IPS DF 6.9 (cell line): ENCODE data around the gene ADRA2C.

Experiments used
- DNase-seq: peaks from one replicate; pipeline ENCODE4 v3.0.0-alpha.2; 2013; ENCODE audit warnings: low read depth, low spot score
- H3K27ac ChIP-seq: one replicate; pipeline ENCODE4 v1.5.1; 2013; ENCODE audit warnings: low read length, control low read depth
- H3K27me3 ChIP-seq: 2 replicates; pipeline ENCODE4 v1.6.1; 2013; ENCODE audit warnings: mild to moderate bottlenecking, low read length; ENCODE audit not compliant: control insufficient read depth, insufficient read depth
- H3K36me3 ChIP-seq: 2 replicates; pipeline ENCODE4 v1.6.1; 2013; ENCODE audit warnings: low read length; ENCODE audit not compliant: control insufficient read depth, insufficient read depth
- H3K4me1 ChIP-seq: 2 replicates; pipeline ENCODE4 v1.6.1; 2013; ENCODE audit warnings: low read length; ENCODE audit not compliant: control insufficient read depth, insufficient read depth
- H3K4me3 ChIP-seq: 2 replicates; pipeline ENCODE4 v1.5.1; 2013; ENCODE audit warnings: mild to moderate bottlenecking, low read length
- H3K9me3 ChIP-seq: 2 replicates; pipeline ENCODE4 v1.6.1; 2013; ENCODE audit warnings: low read length, inconsistent platforms; ENCODE audit not compliant: control insufficient read depth, insufficient read depth
- WGBS: extraction: QIAGEN DNeasy Blood & Tissue Kit; methylation state at CpG from one replicate; pipeline ENCODE4 v1.1.7; 2013; ENCODE audit warnings: mixed read lengths, missing lambda C conversion rate; ENCODE audit not compliant: insufficient read length, insufficient coverage; 5-methylcytosine and 5-hydroxymethylcytosine counted together

ADRA2C gene

DNA sequence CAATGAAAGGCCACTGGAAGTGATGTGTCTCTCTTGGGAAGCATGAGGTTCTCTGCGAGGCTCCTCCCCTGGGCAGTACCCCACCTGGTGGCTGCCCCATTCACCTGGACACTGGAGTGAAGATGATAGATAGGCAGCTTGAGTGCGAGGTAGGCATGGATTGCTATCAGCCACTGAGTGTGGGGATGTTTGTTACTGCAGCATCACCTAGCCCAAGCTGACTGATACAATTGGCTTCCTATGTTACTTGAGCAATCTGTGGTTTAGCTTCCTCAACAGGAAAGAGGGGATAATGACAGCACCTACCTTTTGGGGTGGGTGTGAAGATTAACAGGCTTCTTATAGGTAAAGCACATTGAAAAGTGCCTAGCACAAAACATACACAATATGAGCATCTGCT is 30.8 kb downstream of the ADRA2C start:
- DNase-seq, result no peak
- Histone ChIP-seq H3K27ac (no peak overlapping the region), H3K4me3 (no peak overlapping the region), H3K36me3 (no peaks in the 10 kb centered on the region), H3K9me3 (no peaks in the 10 kb centered on the region), H3K27me3 (no peaks in the 10 kb centered on the region), H3K4me1 (no peaks in the 10 kb centered on the region)
- WGBS, result no CpG with 5 or more reads among the region's 2 CpGs

DNA sequence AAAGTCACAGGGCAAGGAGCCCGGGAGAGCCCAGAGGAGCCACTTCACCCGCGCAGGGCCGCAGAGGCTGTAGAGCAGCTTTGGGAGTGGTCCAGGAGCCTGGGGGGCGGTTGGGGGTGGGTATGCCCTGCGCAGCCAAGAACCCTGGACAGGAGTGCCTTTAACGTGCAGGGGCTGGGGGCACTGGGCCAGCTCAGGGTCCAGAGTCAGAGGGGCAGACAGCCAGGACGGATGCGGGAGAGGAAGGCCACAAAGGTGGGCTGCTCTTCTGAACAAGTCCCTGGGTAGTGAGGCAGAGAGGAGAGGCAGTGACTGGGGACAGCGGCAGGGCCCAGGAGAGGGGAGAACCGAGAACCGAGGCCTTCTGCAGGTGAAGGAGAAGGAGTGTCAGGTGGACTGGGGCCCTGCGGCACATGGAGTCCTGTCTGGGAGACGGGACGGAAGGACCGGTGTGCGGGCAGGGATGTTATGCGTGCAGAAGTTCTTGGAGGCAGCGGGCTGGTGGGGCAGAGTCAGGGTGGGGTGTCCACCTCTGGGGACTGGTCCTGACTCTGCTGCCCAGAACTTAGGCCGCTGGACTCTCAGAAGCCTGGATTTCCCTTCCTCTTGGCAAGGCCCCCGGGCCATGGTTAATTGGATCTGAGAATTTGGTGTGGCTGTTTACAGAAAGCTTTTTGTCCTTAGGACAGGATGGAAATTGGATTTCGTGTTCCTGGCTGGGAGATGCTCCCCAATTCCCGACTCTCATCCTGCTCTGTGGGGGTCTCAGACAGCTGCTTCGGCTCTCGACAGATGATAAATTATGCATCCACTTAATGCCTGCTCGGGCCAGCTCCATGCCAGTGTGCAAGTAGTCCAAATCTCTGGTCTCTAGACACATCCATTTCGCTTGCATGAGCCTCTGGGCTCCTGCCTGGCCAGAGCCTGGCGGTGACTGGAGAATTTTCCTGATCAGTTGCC is 31.9 kb downstream of the ADRA2C start:
- no peak overlapping the region for H3K27ac ChIP-seq
- H3K4me1 ChIP-seq, result peaks cover 3% of the 10 kb centered on the region; the same call in 1 of the 2 replicates
- no peak overlapping the region for H3K4me3 ChIP-seq
- H3K27me3 ChIP-seq, result no peaks in the 10 kb centered on the region
- H3K9me3 ChIP-seq, result no peaks in the 10 kb centered on the region
- no peaks in the 10 kb centered on the region for H3K36me3 ChIP-seq
- no CpG with 5 or more reads among the region's 28 CpGs for WGBS
- no peak for DNase-seq

DNA sequence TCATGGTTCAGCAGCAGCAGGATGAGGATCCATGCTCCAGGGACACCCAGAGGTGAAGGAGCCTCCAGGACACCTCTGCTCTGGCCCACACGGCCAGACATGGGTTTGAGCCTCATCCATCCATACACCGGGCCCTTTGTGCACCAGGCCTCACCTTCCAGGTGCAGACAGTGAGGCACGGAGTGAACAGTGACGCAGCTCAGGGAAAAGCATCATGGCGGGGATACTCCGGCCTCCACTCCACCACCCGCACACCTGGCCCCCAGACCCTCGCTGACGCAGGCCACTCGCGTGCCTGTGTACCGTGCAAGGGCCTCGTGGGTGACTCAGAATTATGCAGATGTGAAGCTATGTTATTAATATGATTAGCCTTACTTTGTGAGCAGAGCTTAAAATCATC is 33.3 kb downstream of the ADRA2C start:
- Histone ChIP-seq H3K36me3 (no peaks in the 10 kb centered on the region), H3K4me3 (no peak overlapping the region), H3K27ac (no peak overlapping the region), H3K4me1 (peaks cover 5% of the 10 kb centered on the region; the same call in 1 of the 2 replicates), H3K27me3 (no peaks in the 10 kb centered on the region), H3K9me3 (no peaks in the 10 kb centered on the region)
- no peak for DNase-seq
- no CpG with 5 or more reads among the region's 13 CpGs for WGBS

DNA sequence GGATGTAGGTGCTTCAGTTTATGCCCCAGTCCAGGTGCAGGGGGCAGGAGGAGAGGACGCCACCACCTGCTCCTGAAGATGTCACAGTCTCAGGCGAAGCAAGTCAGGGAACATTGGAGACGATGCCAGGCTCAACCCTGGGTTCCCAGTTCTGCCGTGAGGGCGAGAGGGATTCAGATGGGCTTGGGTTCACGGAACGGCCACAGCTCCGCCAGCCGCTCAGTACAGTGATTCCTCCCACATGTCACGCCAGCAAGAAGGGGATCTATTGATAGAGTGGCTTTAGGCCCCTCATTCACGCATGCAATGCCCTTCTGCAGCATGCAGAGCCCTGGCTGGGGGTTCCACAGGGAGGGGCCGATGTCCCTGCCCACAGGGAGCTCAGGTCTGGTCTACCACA is 34.2 kb downstream of the ADRA2C start:
- peaks cover 5% of the 10 kb centered on the region; the same call in 1 of the 2 replicates for H3K4me1 ChIP-seq
- no peak overlapping the region for H3K27ac ChIP-seq
- no peak overlapping the region for H3K4me3 ChIP-seq
- no peaks in the 10 kb centered on the region for H3K27me3 ChIP-seq
- DNase-seq, result no peak
- WGBS, result no CpG with 5 or more reads among the region's 12 CpGs
- no peaks in the 10 kb centered on the region for H3K9me3 ChIP-seq
- no peaks in the 10 kb centered on the region for H3K36me3 ChIP-seq

DNA sequence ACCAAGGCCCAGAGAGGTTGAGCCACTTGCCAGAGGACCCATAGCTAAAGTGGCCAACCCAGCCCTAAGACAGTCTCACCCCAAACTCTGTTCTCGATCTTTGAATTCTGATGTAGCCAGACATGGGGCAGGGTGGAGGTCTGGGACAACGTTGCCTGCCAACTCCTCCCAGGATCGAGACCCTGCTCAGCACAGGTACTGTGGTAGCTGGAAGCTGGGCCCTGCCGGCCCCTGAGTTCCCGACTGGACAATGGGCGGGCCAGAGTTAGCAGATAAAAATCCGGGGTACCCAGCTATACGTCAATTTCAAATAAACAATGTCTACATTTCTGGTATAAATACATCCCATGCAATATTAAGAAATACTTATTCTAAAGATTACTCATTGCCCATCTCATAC is 35.3 kb downstream of the ADRA2C start:
- Histone ChIP-seq H3K27ac (no peak overlapping the region), H3K4me1 (peaks cover 5% of the 10 kb centered on the region; the same call in 1 of the 2 replicates), H3K9me3 (no peaks in the 10 kb centered on the region), H3K36me3 (no peaks in the 10 kb centered on the region), H3K27me3 (no peaks in the 10 kb centered on the region), H3K4me3 (no peak overlapping the region)
- WGBS, result no CpG with 5 or more reads among the region's 8 CpGs
- no peak for DNase-seq

DNA sequence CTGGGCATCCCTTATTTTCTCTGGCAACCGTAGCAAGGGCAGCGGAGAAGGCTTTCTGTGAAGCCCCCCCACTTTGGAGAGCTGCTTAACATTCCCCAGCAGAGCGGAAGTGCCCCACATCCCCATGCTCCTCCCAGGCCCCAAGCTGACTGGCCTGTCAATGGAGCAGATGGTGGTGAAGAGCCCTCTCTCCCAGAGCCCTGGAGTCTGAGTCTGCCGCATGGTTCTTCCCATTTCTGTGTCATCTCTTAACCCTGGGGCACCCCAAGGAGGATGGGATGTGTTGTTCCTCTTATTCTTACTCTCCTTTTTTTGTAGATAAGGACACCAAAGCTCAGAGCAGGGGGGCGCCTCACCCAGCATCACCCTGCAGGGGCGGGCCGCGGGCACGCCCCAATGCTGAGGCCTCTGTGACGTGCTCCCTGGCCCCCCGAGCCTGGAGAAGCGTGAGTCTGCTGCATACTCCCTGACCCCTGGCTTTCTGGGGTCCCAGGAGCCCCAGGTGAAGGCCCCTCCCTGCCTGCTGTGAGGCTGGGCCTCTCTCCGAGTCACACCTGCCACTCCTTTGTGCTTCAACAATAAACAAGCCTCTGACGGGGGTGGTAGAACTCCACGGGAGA is 35.9 kb downstream of the ADRA2C start:
- no peak overlapping the region for H3K27ac ChIP-seq
- no CpG with 5 or more reads among the region's 15 CpGs for WGBS
- H3K36me3 ChIP-seq, result no peaks in the 10 kb centered on the region
- no peaks in the 10 kb centered on the region for H3K27me3 ChIP-seq
- H3K4me3 ChIP-seq, result no peak overlapping the region
- no peak for DNase-seq
- no peaks in the 10 kb centered on the region for H3K9me3 ChIP-seq
- peaks cover 5% of the 10 kb centered on the region; the same call in 1 of the 2 replicates for H3K4me1 ChIP-seq

DNA sequence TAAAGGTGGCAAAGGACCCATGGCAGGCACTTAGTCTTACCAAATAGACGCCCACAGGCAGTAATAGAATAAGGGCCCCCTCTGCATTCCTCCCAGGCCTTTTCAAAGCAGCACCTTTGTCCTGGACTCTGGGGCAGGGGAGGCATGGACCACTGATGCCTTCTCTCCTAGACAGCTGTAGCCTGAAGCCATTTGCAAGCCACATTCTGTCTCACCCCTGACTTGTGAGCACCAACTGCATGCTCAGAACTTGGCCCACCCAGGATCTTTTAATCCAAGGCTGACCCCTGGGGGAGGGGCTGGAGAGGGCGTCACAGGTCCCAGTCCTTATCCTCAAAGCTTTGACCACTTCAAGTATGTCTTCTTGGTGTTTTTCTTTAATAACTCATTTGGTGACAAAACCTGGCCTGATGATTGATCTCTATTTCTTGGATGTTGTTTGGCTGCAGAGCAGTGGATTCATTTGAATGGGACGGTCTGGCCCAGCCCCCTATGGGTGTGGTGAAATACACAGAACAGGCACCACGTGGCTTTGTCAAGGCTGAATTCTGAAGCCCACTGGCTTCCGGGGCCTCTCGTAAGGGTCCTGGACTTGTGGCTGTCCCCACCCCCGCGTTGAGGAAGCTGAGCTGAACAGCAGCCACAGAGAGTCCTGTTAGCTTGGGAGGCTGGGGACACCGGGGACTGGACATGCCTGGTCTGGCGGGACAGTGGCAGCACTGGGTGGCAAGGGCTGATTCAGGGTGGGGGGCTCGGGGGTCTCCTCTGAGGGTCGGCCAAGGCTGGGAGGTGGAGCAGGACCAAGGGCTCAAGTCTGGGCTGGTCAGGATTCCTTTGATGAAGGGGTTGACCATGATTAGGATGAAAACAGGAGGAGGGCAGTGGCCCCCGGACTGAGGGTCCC is 36.6 kb downstream of the ADRA2C start:
- H3K4me3 ChIP-seq, result no peak overlapping the region
- H3K9me3 ChIP-seq, result no peaks in the 10 kb centered on the region
- DNase-seq, result no peak
- no CpG with 5 or more reads among the region's 13 CpGs for WGBS
- peaks cover 5% of the 10 kb centered on the region for H3K4me1 ChIP-seq
- no peaks in the 10 kb centered on the region for H3K27me3 ChIP-seq
- no peak overlapping the region for H3K27ac ChIP-seq
- H3K36me3 ChIP-seq, result no peaks in the 10 kb centered on the region

DNA sequence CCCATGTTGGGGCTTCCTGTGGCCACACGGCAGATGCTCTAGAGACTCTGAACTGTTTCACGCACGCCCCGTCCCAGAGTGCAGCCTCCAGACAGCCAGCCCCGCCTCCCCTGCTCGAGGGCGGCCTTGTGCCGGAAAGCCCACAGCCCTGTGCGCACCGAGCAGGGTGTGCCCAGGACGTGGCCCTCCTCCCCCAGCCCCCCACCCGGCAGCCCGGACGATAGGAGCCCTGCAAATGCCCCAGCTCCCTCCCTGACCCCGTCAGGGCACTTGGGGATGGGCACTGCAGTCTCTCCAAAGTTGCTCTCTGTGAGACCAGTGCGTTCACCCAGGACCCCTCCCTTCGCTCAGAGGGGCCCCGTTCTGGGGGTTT is 37.3 kb downstream of the ADRA2C start:
- no peaks in the 10 kb centered on the region for H3K27me3 ChIP-seq
- H3K9me3 ChIP-seq, result no peaks in the 10 kb centered on the region
- H3K4me3 ChIP-seq, result no peak overlapping the region
- WGBS, result no CpG with 5 or more reads among the region's 18 CpGs
- no peak for DNase-seq
- H3K4me1 ChIP-seq, result peaks cover 5% of the 10 kb centered on the region
- H3K27ac ChIP-seq, result no peak overlapping the region
- no peaks in the 10 kb centered on the region for H3K36me3 ChIP-seq

DNA sequence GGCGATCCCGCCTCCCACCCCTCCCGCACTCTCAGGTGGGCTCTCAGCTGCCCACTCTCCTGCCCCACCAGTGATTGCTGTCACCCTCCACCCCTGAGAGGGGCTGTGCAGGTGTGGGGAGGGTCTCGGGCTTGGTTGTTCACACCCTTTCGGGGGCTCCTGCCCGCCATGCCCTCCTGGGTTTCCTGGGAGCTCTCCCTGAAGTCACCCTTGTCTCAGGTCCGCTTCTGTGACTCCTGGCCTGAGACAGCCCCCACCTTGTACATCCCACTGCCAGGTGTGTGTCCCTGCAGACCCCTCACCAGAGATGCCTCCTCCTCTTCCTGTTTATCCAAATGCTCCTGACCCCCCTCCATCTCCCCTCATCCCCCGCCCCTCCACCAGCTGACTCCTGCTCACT is 37.8 kb downstream of the ADRA2C start:
- no peak overlapping the region for H3K27ac ChIP-seq
- no peaks in the 10 kb centered on the region for H3K27me3 ChIP-seq
- no peak for DNase-seq
- H3K4me3 ChIP-seq, result no peak overlapping the region
- WGBS, result no CpG with 5 or more reads among the region's 8 CpGs
- H3K9me3 ChIP-seq, result no peaks in the 10 kb centered on the region
- no peaks in the 10 kb centered on the region for H3K36me3 ChIP-seq
- peaks cover 5% of the 10 kb centered on the region for H3K4me1 ChIP-seq

DNA sequence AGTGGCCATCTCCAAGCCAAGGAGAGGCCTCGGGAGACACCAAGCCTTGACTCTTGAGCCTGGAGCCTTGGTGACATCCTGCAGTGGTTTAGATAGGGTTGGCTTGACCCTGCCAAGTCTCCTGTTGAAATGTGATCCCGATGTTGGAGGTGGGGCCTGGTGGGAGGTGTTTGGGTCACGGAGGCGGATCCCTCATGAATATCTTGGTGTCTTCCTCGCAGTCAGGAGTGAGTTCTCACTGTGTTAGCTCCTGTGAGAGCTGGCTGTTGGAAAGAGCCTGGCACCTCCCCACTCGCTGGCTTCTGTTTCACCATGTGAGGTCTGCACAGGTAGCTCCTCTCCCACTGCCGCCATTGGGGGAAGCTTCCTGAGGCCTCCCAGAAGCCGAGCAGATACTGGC is 38.8 kb downstream of the ADRA2C start:
- no CpG with 5 or more reads among the region's 8 CpGs for WGBS
- Histone ChIP-seq H3K4me3 (no peak overlapping the region), H3K4me1 (peaks cover 5% of the 10 kb centered on the region), H3K27me3 (no peaks in the 10 kb centered on the region), H3K27ac (no peak overlapping the region), H3K36me3 (no peaks in the 10 kb centered on the region), H3K9me3 (no peaks in the 10 kb centered on the region)
- DNase-seq, result no peak
